Cardiac muscle cell (in vitro differentiated cells and primary cell): Measurements from ENCODE around the gene TMSB15A. TPM values are rescaled to one million over a fixed set of nuclear protein-coding genes. Genes with fewer than 3 reads are reported as not detected.
"Not testable (repeated sequence)": the region's sequence is repeated elsewhere in the genome, so short reads cannot be mapped to it uniquely, and the experiment has no call there.

Experiments
- DNase-seq, 2 donors: peaks; one replicate each; pipeline versions ENCODE4 v3.0.0 to v3.0.0-alpha.2; 2010 to 2017; ENCODE audit warnings: low read depth in 1 of 2, low spot score in 1 of 2
- H3K27ac ChIP-seq: fragments of 200-600 bp; sonication (generic); 2 replicates; pipeline ENCODE4 v1.5.1; 2016
- H3K27me3 ChIP-seq: fragments of 200-600 bp; sonication (generic); 2 replicates; pipeline ENCODE4 v1.6.0; 2016; ENCODE audit warnings: control low read depth
- H3K36me3 ChIP-seq: fragments of 200-600 bp; sonication (generic); 2 replicates; pipeline ENCODE4 v1.5.1; 2016; ENCODE audit warnings: control low read depth
- H3K4me1 ChIP-seq: fragments of 200-600 bp; sonication (generic); 2 replicates; pipeline ENCODE4 v1.8.1; 2017; ENCODE audit warnings: low read depth, mild to moderate bottlenecking, mixed run types
- H3K4me3 ChIP-seq: fragments of 200-600 bp; sonication (generic); 2 replicates; pipeline ENCODE4 v1.5.1; 2016; ENCODE audit warnings: mild to moderate bottlenecking
- H3K9me3 ChIP-seq: fragments of 200-600 bp; sonication (generic); 2 replicates; pipeline ENCODE4 v1.5.1; 2017; ENCODE audit warnings: low read depth, mild to moderate bottlenecking, control low read depth
- CTCF ChIP-seq: IDR thresholded peaks from 2 replicates; pipeline ENCODE4 v1.5.1; 2012; ENCODE audit warnings: low read depth, mild to moderate bottlenecking, low read length
- polyA plus RNA-seq: library from polyadenylated mRNA; unstranded; fragments of >200 nt; fragmentation: Nextera tagmentation; extraction: Ambion mirVana; gene quantifications from 2 replicates; pipeline ENCODE4 v1.2.1, GENCODE V29; 2016
- total RNA-seq: library from RNA; depleted of rRNA; stranded (reverse); fragments of >200 nt; gene quantifications from 2 replicates; pipeline ENCODE4 v1.2.3, GENCODE V29; 2016

TMSB15A gene
- total and polyA plus RNA-seq, 2 experiments from 2014 or later = 13.2 to 36.7 TPM

- H3K27ac ChIP-seq = no peak overlapping the region
- no peaks in the 10 kb centered on the region for H3K9me3 ChIP-seq
- DNase-seq = no peak
- H3K4me1 ChIP-seq = no peaks in the 10 kb centered on the region
- H3K4me3 ChIP-seq = no peak overlapping the region
- no peaks in the 10 kb centered on the region for H3K27me3 ChIP-seq
- no peaks in the 10 kb centered on the region for H3K36me3 ChIP-seq
- TF ChIP-seq CTCF = no peak
Observed at GRCh38 chrX:102535958-102536357, 19.4 kb upstream of the TMSB15A start.

- Histone ChIP-seq H3K27ac (no peak overlapping the region), H3K36me3 (no peaks in the 10 kb centered on the region), H3K4me1 (no peaks in the 10 kb centered on the region), H3K4me3 (no peak overlapping the region), H3K9me3 (no peaks in the 10 kb centered on the region), H3K27me3 (no peaks in the 10 kb centered on the region)
- peak in 1 of 2 donors; percentile 3 for DNase-seq
- peak; percentile 13 for TF ChIP-seq CTCF
Observed at GRCh38 chrX:102517326-102517725, 787 bp upstream of the TMSB15A start.

GRCh38 chrX:102514536-102514935 is 2.0 kb downstream of the TMSB15A start:
- no peak for DNase-seq
- Histone ChIP-seq H3K9me3 (no peaks in the 10 kb centered on the region), H3K36me3 (no peaks in the 10 kb centered on the region), H3K27me3 (no peaks in the 10 kb centered on the region), H3K4me3 (no peak overlapping the region), H3K4me1 (no peaks in the 10 kb centered on the region), H3K27ac (no peak overlapping the region)
- no peak for TF ChIP-seq CTCF

GRCh38 chrX:102498732-102499131 is 17.8 kb downstream of the TMSB15A start:
- no peaks in the 10 kb centered on the region for H3K36me3 ChIP-seq
- no peak overlapping the region for H3K27ac ChIP-seq
- H3K27me3 ChIP-seq = no peaks in the 10 kb centered on the region
- H3K4me3 ChIP-seq = no peak overlapping the region
- H3K9me3 ChIP-seq = no peaks in the 10 kb centered on the region
- no peak for DNase-seq
- no peaks in the 10 kb centered on the region for H3K4me1 ChIP-seq
- no peak for TF ChIP-seq CTCF

- no peak for DNase-seq
- Histone ChIP-seq H3K4me1 (no peaks in the 10 kb centered on the region), H3K27ac (no peak overlapping the region), H3K36me3 (no peaks in the 10 kb centered on the region), H3K9me3 (no peaks in the 10 kb centered on the region), H3K4me3 (no peak overlapping the region), H3K27me3 (no peaks in the 10 kb centered on the region)
- TF ChIP-seq CTCF = no peak
Observed at GRCh38 chrX:102491766-102492165, 24.8 kb downstream of the TMSB15A start.

- not testable (repeated sequence) for DNase-seq, H3K27me3 ChIP-seq, H3K4me3 ChIP-seq, H3K9me3 ChIP-seq, H3K36me3 ChIP-seq, H3K4me1 ChIP-seq, H3K27ac ChIP-seq
Observed at GRCh38 chrX:102478765-102479164, 37.8 kb downstream of the TMSB15A start.

GRCh38 chrX:102471762-102472220 is 44.7 kb downstream of the TMSB15A start, which contains the start of gene TCP11X2:
TSS of gene TCP11X2 (minus strand) at chrX:102471812.
- H3K27me3 ChIP-seq, H3K9me3 ChIP-seq, DNase-seq, H3K4me3 ChIP-seq, H3K27ac ChIP-seq, H3K36me3 ChIP-seq, H3K4me1 ChIP-seq: not testable (repeated sequence)

GRCh38 chrX:102470215-102470614 is 46.3 kb downstream of the TMSB15A start:
- DNase-seq, H3K27me3 ChIP-seq, H3K4me3 ChIP-seq, H3K9me3 ChIP-seq, H3K36me3 ChIP-seq, H3K27ac ChIP-seq, H3K4me1 ChIP-seq: not testable (repeated sequence)
